Left ventricle myocardium inferior (tissue), 1 donor: ENCODE data around the gene TGFBI. TPM values are rescaled to one million over a fixed set of nuclear protein-coding genes. Genes with fewer than 3 reads are reported as not detected.

ENCODE experiments used
- DNase-seq: peaks from one replicate; pipeline ENCODE4 v3.0.0-alpha.2; 2020
- H3K27ac ChIP-seq: fragments of 200-600 bp; replicated peaks from 2 replicates; pipeline ENCODE4 v1.8.0; 2021
- H3K27me3 ChIP-seq: fragments of 200-600 bp; 2 replicates; pipeline ENCODE4 v1.8.0; 2021; ENCODE audit warnings: low read depth
- H3K36me3 ChIP-seq: fragments of 200-600 bp; 2 replicates; pipeline ENCODE4 v1.8.0; 2021
- H3K4me1 ChIP-seq: fragments of 200-600 bp; 2 replicates; pipeline ENCODE4 v1.8.0; 2021
- H3K4me3 ChIP-seq: fragments of 200-600 bp; 2 replicates; pipeline ENCODE4 v1.8.0; 2021; ENCODE audit warnings: mild to moderate bottlenecking, moderate library complexity
- H3K9me3 ChIP-seq: fragments of 200-600 bp; replicated peaks from 2 replicates; pipeline ENCODE4 v1.8.0; 2021
- CTCF ChIP-seq: fragments of 200-600 bp; IDR thresholded peaks from 2 replicates; pipeline ENCODE4 v1.8.0; 2021; ENCODE audit warnings: antibody characterized with exemption, mild to moderate bottlenecking, borderline replicate concordance
- intact Hi-C: fragments of 100-400 bp; cut with micrococcal nuclease; formaldehyde crosslinking; loops from one replicate; pipeline ENCODE4 v1.11.0; 2022
- total RNA-seq: library from RNA; stranded (reverse); fragmentation: NEBNext Ultra II Directional; extraction: Animal tissue kit (Norgen Biotek cat#: 25700); gene quantifications from one replicate; pipeline ENCODE4 v1.2.1, GENCODE V29; 2021
- donor health status: DM: no; HTN: yes; CAD: no; lungs with severe emphysema.

TGFBI gene
- total RNA-seq, 1 donor from 2014 or later: 43.4 TPM

GRCh38 chr5:136057401-136058038 lies 28.7 kb downstream of the TGFBI start:
- TF ChIP-seq CTCF: no peak
- no peaks in the 10 kb centered on the region for H3K9me3 ChIP-seq
- DNase-seq: no peak
- H3K4me3 ChIP-seq: no peak overlapping the region
- H3K27ac ChIP-seq: peak overlapping the region; percentile 76
- H3K36me3 ChIP-seq: peaks cover 47% of the 10 kb centered on the region
- intact Hi-C loops: no loop called here
- no peaks in the 10 kb centered on the region for H3K27me3 ChIP-seq
- H3K4me1 ChIP-seq: peaks cover 49% of the 10 kb centered on the region

- Histone ChIP-seq H3K27ac (peak overlapping the region; percentile 76), H3K4me1 (peaks cover 41% of the 10 kb centered on the region), H3K9me3 (no peaks in the 10 kb centered on the region), H3K4me3 (no peak overlapping the region), H3K36me3 (peaks cover 52% of the 10 kb centered on the region), H3K27me3 (no peaks in the 10 kb centered on the region)
- TF ChIP-seq CTCF: peak; percentile 49
- intact Hi-C loops: no loop called here
- peak; percentile 66 for DNase-seq
Observed at GRCh38 chr5:136058039-136058971, 29.5 kb downstream of the TGFBI start.

GRCh38 chr5:136058972-136059354 lies 30.2 kb downstream of the TGFBI start:
- H3K4me3 ChIP-seq: no peak overlapping the region
- H3K27ac ChIP-seq: peak overlapping the region; percentile 76
- peaks cover 56% of the 10 kb centered on the region for H3K36me3 ChIP-seq
- no peaks in the 10 kb centered on the region for H3K27me3 ChIP-seq
- peaks cover 35% of the 10 kb centered on the region for H3K4me1 ChIP-seq
- no peak for DNase-seq
- no peak for TF ChIP-seq CTCF
- no peaks in the 10 kb centered on the region for H3K9me3 ChIP-seq
- intact Hi-C loops: no loop called here

GRCh38 chr5:136060963-136061362 lies 32.2 kb downstream of the TGFBI start:
- no peak for DNase-seq
- H3K9me3 ChIP-seq: no peaks in the 10 kb centered on the region
- no peak overlapping the region for H3K4me3 ChIP-seq
- peaks cover 39% of the 10 kb centered on the region for H3K4me1 ChIP-seq
- H3K27ac ChIP-seq: no peak overlapping the region
- intact Hi-C loops: loop anchor here (5.0 kb wide), 1 partner anchor 119 kb away; no protein-coding TSS in a partner anchor
- no peaks in the 10 kb centered on the region for H3K27me3 ChIP-seq
- TF ChIP-seq CTCF: no peak
- peaks cover 52% of the 10 kb centered on the region for H3K36me3 ChIP-seq

GRCh38 chr5:136061630-136062365 lies 33.0 kb downstream of the TGFBI start:
- H3K9me3 ChIP-seq: no peaks in the 10 kb centered on the region
- no peak for TF ChIP-seq CTCF
- intact Hi-C loops: loop anchor here (5.0 kb wide), 1 partner anchor 119 kb away; no protein-coding TSS in a partner anchor
- peaks cover 42% of the 10 kb centered on the region for H3K4me1 ChIP-seq
- H3K27ac ChIP-seq: no peak overlapping the region
- no peak for DNase-seq
- H3K36me3 ChIP-seq: peaks cover 44% of the 10 kb centered on the region
- no peak overlapping the region for H3K4me3 ChIP-seq
- H3K27me3 ChIP-seq: no peaks in the 10 kb centered on the region
